Left lung (tissue), 10 donors: ENCODE results near the gene BCAT1. TPM values are rescaled to one million over a fixed set of nuclear protein-coding genes. Genes with fewer than 3 reads are reported as not detected.

ENCODE experiments used
- ATAC-seq: fragments of 200-7000 bp; cut with Tn5 transposase; one replicate; pipeline ENCODE4 v1.9.1; 2020; ENCODE audit warnings: moderate library complexity
- DNase-seq, 4 donors: peaks; one replicate each; pipeline ENCODE4 v3.0.0-alpha.2; 2013 to 2020
- H3K27ac ChIP-seq, 2 donors: fragments of 200-600 bp; sonication (generic) in 1 of 2; one replicate each; pipeline versions ENCODE4 v1.5.0 to v1.8.0; 2020 to 2021
- H3K27me3 ChIP-seq, 2 donors: fragments of 200-600 bp; sonication (generic) in 1 of 2; one replicate each; pipeline versions ENCODE4 v1.5.0 to v1.8.0; 2020 to 2021
- H3K36me3 ChIP-seq, 2 donors: fragments of 200-600 bp; sonication (generic) in 1 of 2; one replicate each; pipeline versions ENCODE4 v1.5.0 to v1.8.0; 2020 to 2021
- H3K4me1 ChIP-seq, 2 donors: fragments of 200-600 bp; one replicate each; pipeline ENCODE4 v1.8.0; 2021
- H3K4me3 ChIP-seq, 2 donors: fragments of 200-600 bp; sonication (generic) in 1 of 2; one replicate each; pipeline versions ENCODE4 v1.5.0 to v1.8.0; 2020 to 2021; ENCODE audit warnings: mild to moderate bottlenecking in 1 of 2
- H3K9me3 ChIP-seq, 2 donors: fragments of 200-600 bp; sonication (generic) in 1 of 2; one replicate each; pipeline versions ENCODE4 v1.5.0 to v1.8.0; 2020 to 2021
- CTCF ChIP-seq, 2 donors: fragments of 200-600 bp; sonication (generic) in 1 of 2; IDR thresholded peaks; one replicate each; pipeline versions ENCODE4 v1.5.0 to v1.8.0; 2021; ENCODE audit warnings: antibody characterized with exemption in 2 of 2
- intact Hi-C, 2 donors: fragments of 100-400 bp; cut with DNase I; formaldehyde crosslinking; loops; one replicate each; pipeline versions ENCODE4 v1.11.2 to v1.14.2; 2022
- polyA plus RNA-seq, 6 donors: library from polyadenylated mRNA; unstranded; fragments of 120-200 nt; gene quantifications; one replicate each; pipeline ENCODE4 v1.2.1, GENCODE V29; 2013; ENCODE audit not compliant: insufficient read length in 6 of 6
- total RNA-seq, 2 donors: library from RNA; stranded (reverse); fragmentation: NEBNext Ultra II Directional; extraction: Animal tissue kit (Norgen Biotek cat#: 25700); gene quantifications; one replicate each; pipeline ENCODE4 v1.2.1, GENCODE V29; 2021
- donor health status: DM: no; HTN: yes; CAD: no.
- donor health status: DM: no; HTN: no; CAD: no.

Gene BCAT1
- total and polyA plus RNA-seq, 8 donors = 29.3 to 131 (median 39.5) TPM

GRCh38 chr12:24900196-24900595 is 48.7 kb downstream of the BCAT1 start:
- Histone ChIP-seq H3K4me3 (no peak overlapping the region), H3K27me3 (peaks cover 0 to 32% of the 10 kb centered on the region in 2 donors), H3K36me3 (no peaks in the 10 kb centered on the region), H3K27ac (peak overlapping the region; percentile 17 to 82), H3K9me3 (no peaks in the 10 kb centered on the region), H3K4me1 (peaks cover 0 to 65% of the 10 kb centered on the region in 2 donors)
- intact Hi-C loops = no loop called here
- TF ChIP-seq CTCF (IDR thresholded peaks at IDR 0.05) = no peak
- DNase-seq (no peak), ATAC-seq (no peak)

- TF ChIP-seq CTCF (IDR thresholded peaks at IDR 0.05) = no peak
- DNase-seq = no peak
- H3K4me3 ChIP-seq = no peak overlapping the region
- no peak overlapping the region for H3K27ac ChIP-seq
- no peak for ATAC-seq
- no peaks in the 10 kb centered on the region for H3K9me3 ChIP-seq
- intact Hi-C loops = no loop called here
- no peaks in the 10 kb centered on the region for H3K36me3 ChIP-seq
- H3K4me1 ChIP-seq = peaks cover 0 to 70% of the 10 kb centered on the region in 2 donors
- peaks cover 0 to 30% of the 10 kb centered on the region in 2 donors for H3K27me3 ChIP-seq
These were observed 49.3 kb downstream of the BCAT1 start for GRCh38 chr12:24899503-24900075.

DNA sequence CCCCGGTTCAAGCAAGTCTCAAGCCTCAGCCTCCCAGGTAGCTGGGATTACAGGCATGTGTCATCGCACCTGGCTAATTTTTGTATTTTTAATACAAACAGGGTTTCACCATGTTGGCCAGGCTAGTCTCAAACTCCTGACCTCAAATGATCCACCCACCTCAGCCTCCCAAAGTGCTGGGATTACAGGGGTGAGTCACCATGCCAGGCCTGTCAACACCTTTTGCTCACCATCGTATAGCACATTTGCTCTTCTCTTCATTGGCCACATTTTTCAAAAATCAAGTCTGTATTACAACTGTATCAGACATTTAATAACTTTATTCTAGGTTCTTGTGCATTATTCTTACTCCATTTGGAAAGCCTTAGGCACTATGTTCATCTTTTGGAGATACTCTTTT is 50.3 kb downstream of the BCAT1 start:
- ATAC-seq = no peak

DNA sequence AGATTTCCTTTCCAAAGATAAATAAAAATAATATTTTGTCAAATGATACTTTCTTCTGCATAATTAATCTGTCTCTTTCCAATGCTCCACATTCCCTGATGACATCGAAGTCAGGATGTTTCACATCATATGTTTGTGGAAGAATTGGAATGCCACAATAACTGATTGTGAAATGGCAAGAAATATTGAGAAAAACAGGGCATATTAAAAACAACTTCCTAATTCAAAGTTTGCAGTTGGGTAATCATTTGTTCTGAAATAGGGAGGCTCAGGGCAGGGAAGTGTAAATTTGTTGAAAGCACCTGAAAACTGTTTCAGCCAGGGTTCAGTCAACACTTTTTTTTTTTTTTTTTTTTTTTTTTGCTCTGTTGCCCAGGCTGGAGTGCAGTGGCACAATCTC is 50.7 kb downstream of the BCAT1 start:
- no peaks in the 10 kb centered on the region for H3K9me3 ChIP-seq
- peaks cover 0 to 16% of the 10 kb centered on the region in 2 donors for H3K27me3 ChIP-seq
- no peak for ATAC-seq
- peak overlapping the region in 1 of 2 donors; percentile 3 for H3K27ac ChIP-seq
- peaks cover 0 to 62% of the 10 kb centered on the region in 2 donors for H3K4me1 ChIP-seq
- H3K36me3 ChIP-seq = no peaks in the 10 kb centered on the region
- no peak for DNase-seq
- TF ChIP-seq CTCF (IDR thresholded peaks at IDR 0.05) = no peak
- H3K4me3 ChIP-seq = no peak overlapping the region
- intact Hi-C loops = no loop called here

More for the DNA sequence above, 50.3 kb downstream of the BCAT1 start:
- H3K36me3 ChIP-seq = no peaks in the 10 kb centered on the region
- intact Hi-C loops = no loop called here
- TF ChIP-seq CTCF (IDR thresholded peaks at IDR 0.05) = no peak
- DNase-seq = no peak
- H3K9me3 ChIP-seq = no peaks in the 10 kb centered on the region
- H3K27me3 ChIP-seq = peaks cover 0 to 20% of the 10 kb centered on the region in 2 donors
- H3K27ac ChIP-seq = peak overlapping the region in 1 of 2 donors; percentile 3
- no peak overlapping the region for H3K4me3 ChIP-seq
- peaks cover 0 to 66% of the 10 kb centered on the region in 2 donors for H3K4me1 ChIP-seq

DNA sequence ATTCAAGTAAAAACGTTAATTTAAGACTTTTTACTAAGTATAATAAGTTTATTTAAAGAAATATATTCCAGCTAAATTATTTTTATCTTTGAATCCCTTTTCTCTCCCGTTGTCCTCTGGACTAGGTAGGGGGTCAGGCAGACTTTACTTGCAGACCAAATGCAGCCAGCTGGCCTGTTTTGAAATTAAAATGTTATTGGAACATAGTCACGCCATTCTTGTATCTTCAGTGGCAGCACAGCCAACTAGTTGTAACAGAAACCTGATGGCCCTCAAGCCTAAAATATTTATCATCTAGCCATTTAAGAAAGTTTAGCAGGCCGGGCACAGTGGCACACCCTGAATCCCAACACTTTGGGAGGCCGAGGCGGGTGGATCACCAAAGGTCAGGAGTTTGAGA is 52.7 kb downstream of the BCAT1 start:
- Histone ChIP-seq H3K36me3 (no peaks in the 10 kb centered on the region), H3K27me3 (no peaks in the 10 kb centered on the region), H3K27ac (no peak overlapping the region), H3K4me3 (no peak overlapping the region), H3K4me1 (peaks cover 0 to 45% of the 10 kb centered on the region in 2 donors), H3K9me3 (no peaks in the 10 kb centered on the region)
- DNase-seq (no peak), ATAC-seq (no peak)
- TF ChIP-seq CTCF (IDR thresholded peaks at IDR 0.05) = no peak
- intact Hi-C loops = no loop called here
